IMR-90 (cell line): ENCODE measurements around the gene RPAP2. TPM values are rescaled to one million over a fixed set of nuclear protein-coding genes. Genes with fewer than 3 reads are reported as not detected.

Source experiments
- ATAC-seq: fragments of 200-7000 bp; cut with Tn5 transposase; 2 replicates; pipeline ENCODE4 v1.9.1; 2020; ENCODE audit warnings: low read depth, mild to moderate bottlenecking, moderate library complexity
- Bru-seq: library from RNA; stranded (reverse); fragments of 400-500 nt; gene quantifications from one replicate; lab custom pipeline; 2021; lab: Mats Ljungman, UMichigan
- BruChase-seq, 2 experiments: library from RNA; stranded (reverse); fragments of 400-500 nt; gene quantifications; one replicate each; lab custom pipeline; 2021; lab: Mats Ljungman, UMichigan
- BruUV-seq: library from RNA; stranded (reverse); fragments of 400-500 nt; replicated peaks from 2 replicates; lab custom pipeline; 2021; lab: Mats Ljungman, UMichigan
- CTCF ChIA-PET: fragments of 300-600 bp; formaldehyde crosslinking; extraction: SDS; loops from one replicate; lab custom pipeline; 2021; ENCODE audit warnings: antibody characterized with exemption; lab: Yijun Ruan, JAX
- POLR2A ChIA-PET: fragments of 300-600 bp; sonication (Branson Sonifier 250); formaldehyde crosslinking; loops from one replicate; lab custom pipeline; 2022; ENCODE audit warnings: antibody characterized with exemption; ENCODE audit not compliant: unreplicated experiment; lab: Charles Lee
- DNase-seq: peaks from one replicate; pipeline ENCODE4 v3.0.0; 2013
- H2AFZ ChIP-seq: replicated peaks from 2 replicates; pipeline ENCODE3; 2013; ENCODE audit warnings: low read length, mild to moderate bottlenecking; ENCODE audit not compliant: poor library complexity
- H2AK5ac ChIP-seq: 2 replicates; pipeline ENCODE4 v1.6.1; 2013; ENCODE audit warnings: low read depth, low read length, inconsistent platforms
- H2AK9ac ChIP-seq: replicated peaks from 2 replicates; pipeline ENCODE3; 2013; ENCODE audit warnings: mild to moderate bottlenecking, low read depth, low read length, moderate library complexity; ENCODE audit not compliant: poor library complexity
- H2BK120ac ChIP-seq: 2 replicates; pipeline ENCODE4 v1.6.1; 2013; ENCODE audit warnings: low read depth, low read length, inconsistent platforms
- H2BK15ac ChIP-seq: 3 replicates; pipeline ENCODE4 v1.6.1; 2013; ENCODE audit warnings: low read depth, low read length, inconsistent platforms
- H2BK20ac ChIP-seq: 2 replicates; pipeline ENCODE4 v1.6.1; 2013; ENCODE audit warnings: low read depth, mild to moderate bottlenecking, inconsistent platforms, low read length, moderate library complexity
- H2BK5ac ChIP-seq: 2 replicates; pipeline ENCODE4 v1.6.1; 2013; ENCODE audit warnings: mild to moderate bottlenecking, low read depth, low read length, inconsistent platforms; ENCODE audit not compliant: poor library complexity, severe bottlenecking
- H3K14ac ChIP-seq: replicated peaks from 2 replicates; pipeline ENCODE4 v1.6.1; 2013; ENCODE audit warnings: low read depth, low read length, inconsistent platforms
- H3K18ac ChIP-seq: 2 replicates; pipeline ENCODE4 v1.6.1; 2013; ENCODE audit warnings: low read depth, low read length, control low read depth
- H3K23ac ChIP-seq: 2 replicates; pipeline ENCODE4 v1.6.1; 2013; ENCODE audit warnings: low read depth, low read length, inconsistent platforms
- H3K27ac ChIP-seq: 2 replicates; pipeline ENCODE4 v1.5.1; 2013; ENCODE audit warnings: mild to moderate bottlenecking, control low read depth, low read length; ENCODE audit not compliant: insufficient read depth
- H3K27me3 ChIP-seq: 2 replicates; pipeline ENCODE4 v1.6.1; 2013; ENCODE audit warnings: low read length; ENCODE audit not compliant: control insufficient read depth, insufficient read depth
- H3K36me3 ChIP-seq: 2 replicates; pipeline ENCODE4 v1.6.1; 2013; ENCODE audit warnings: low read length, mixed read lengths; ENCODE audit not compliant: control insufficient read depth, insufficient read depth
- H3K4ac ChIP-seq: 2 replicates; pipeline ENCODE4 v1.6.1; 2013; ENCODE audit warnings: low read depth, low read length, inconsistent platforms
- H3K4me1 ChIP-seq: 2 replicates; pipeline ENCODE4 v1.6.1; 2013; ENCODE audit warnings: low read length, mixed read lengths; ENCODE audit not compliant: control insufficient read depth, insufficient read depth
- H3K4me2 ChIP-seq: 2 replicates; pipeline ENCODE4 v1.6.1; 2013; ENCODE audit warnings: low read depth, mild to moderate bottlenecking, control low read depth, low read length, moderate library complexity
- H3K4me3 ChIP-seq: 2 replicates; pipeline ENCODE4 v1.5.1; 2013; ENCODE audit warnings: low read depth, mild to moderate bottlenecking, control low read depth, low read length, moderate library complexity; ENCODE audit not compliant: insufficient read depth
- H3K56ac ChIP-seq: 2 replicates; pipeline ENCODE4 v1.6.1; 2013; ENCODE audit warnings: low read length, inconsistent platforms; ENCODE audit not compliant: insufficient read depth; ENCODE audit errors: extremely low read depth
- H3K79me1 ChIP-seq, 2 experiments: 2 replicates each; pipeline ENCODE4 v1.6.1; 2013; ENCODE audit warnings: low read length in 2 of 2, inconsistent platforms in 1 of 2, low read depth in 1 of 2
- H3K9ac ChIP-seq: 2 replicates; pipeline ENCODE4 v1.6.1; 2013; ENCODE audit warnings: low read depth, low read length, control low read depth
- H3K9me1 ChIP-seq: 2 replicates; pipeline ENCODE4 v1.6.1; 2013; ENCODE audit warnings: low read length, inconsistent platforms; ENCODE audit not compliant: insufficient read depth
- H3K9me3 ChIP-seq: 2 replicates; pipeline ENCODE4 v1.6.1; 2013; ENCODE audit warnings: low read length; ENCODE audit not compliant: control insufficient read depth, insufficient read depth
- H4K20me1 ChIP-seq: 2 replicates; pipeline ENCODE4 v1.6.1; 2013; ENCODE audit warnings: low read length, inconsistent platforms; ENCODE audit not compliant: insufficient read depth
- H4K5ac ChIP-seq: 2 replicates; pipeline ENCODE4 v1.6.1; 2013; ENCODE audit warnings: mild to moderate bottlenecking, low read depth, low read length, control low read depth
- H4K8ac ChIP-seq, 2 experiments: 2 replicates each; pipeline ENCODE4 v1.6.1; 2013; ENCODE audit warnings: low read depth in 2 of 2, low read length in 2 of 2, control low read depth in 1 of 2, inconsistent platforms in 1 of 2
- H4K91ac ChIP-seq: 2 replicates; pipeline ENCODE4 v1.6.1; 2013; ENCODE audit warnings: low read depth, low read length, inconsistent platforms; ENCODE audit not compliant: insufficient read depth
- BHLHE40 ChIP-seq: fragments of 150-350 bp; IDR thresholded peaks from 2 replicates; pipeline ENCODE4 v1.6.1; 2016; ENCODE audit warnings: mild to moderate bottlenecking, low read depth, low read length
- CTCF ChIP-seq: conservative IDR thresholded peaks from 2 replicates; pipeline ENCODE4 v1.5.1; 2012; ENCODE audit warnings: mild to moderate bottlenecking, low read depth, low read length, improper control_type of control experiment
- FOS ChIP-seq: fragments of 150-350 bp; IDR thresholded peaks from 2 replicates; pipeline ENCODE4 v1.6.1; 2016; ENCODE audit warnings: low read depth, low read length
- MAFK ChIP-seq: IDR thresholded peaks from 2 replicates; pipeline ENCODE4 v1.6.1; 2012; ENCODE audit warnings: low read depth, low read length, improper control_type of control experiment
- MAZ ChIP-seq: IDR thresholded peaks from 2 replicates; pipeline ENCODE4 v1.6.1; 2012; ENCODE audit warnings: low read depth, mild to moderate bottlenecking, low read length, improper control_type of control experiment, moderate library complexity, borderline replicate concordance
- MXI1 ChIP-seq: IDR thresholded peaks from 2 replicates; pipeline ENCODE4 v1.6.1; 2012; ENCODE audit warnings: low read depth, mild to moderate bottlenecking, low read length, moderate library complexity, borderline replicate concordance
- POLR2A ChIP-seq: IDR thresholded peaks from 2 replicates; pipeline ENCODE4 v1.6.1; 2012; ENCODE audit warnings: mild to moderate bottlenecking, low read depth, low read length
- USF2 ChIP-seq: fragments of 150-350 bp; IDR thresholded peaks from 2 replicates; pipeline ENCODE4 v1.6.1; 2017; ENCODE audit warnings: mild to moderate bottlenecking, antibody characterized with exemption, low read length, low read depth
- WGBS, 2 experiments: methylation state at CpG; one replicate each; pipeline versions ENCODE4 v1.1.5 to v1.1.7; 2013; ENCODE audit warnings: missing lambda C conversion rate in 2 of 2; ENCODE audit not compliant: insufficient read length in 1 of 2; ENCODE audit errors: extremely low coverage in 2 of 2; 5-methylcytosine and 5-hydroxymethylcytosine counted together
- dilution Hi-C: fragments of 300-500 bp; cut with HindIII; formaldehyde crosslinking; loops from one replicate; pipeline ENCODE4 v1.14.3; 2018; ENCODE audit warnings: low sequenced_read_pairs; ENCODE audit not compliant: unreplicated experiment
- in situ Hi-C: fragments of 300-500 bp; cut with MboI; formaldehyde crosslinking; loops from 3 replicates; pipeline ENCODE4 v1.14.3; 2019; ENCODE audit warnings: low sequenced_read_pairs, inconsistent platforms, mixed read lengths
- intact Hi-C: fragments of 100-400 bp; cut with micrococcal nuclease; formaldehyde crosslinking; loops from 2 replicates; pipeline ENCODE4 v1.10.0; 2022
- long read RNA-seq: library from polyadenylated mRNA; unstranded; transcript quantifications from one replicate; pipeline ENCODE4 v2.0.0, GENCODE V29; 2021; ENCODE audit not compliant: unreplicated experiment
- polyA plus RNA-seq, 3 experiments: library from polyadenylated mRNA; depleted of rRNA; stranded (reverse); fragments of >200 nt; gene quantifications; 2 replicates each; pipeline ENCODE4 v1.2.3, GENCODE V29; 2012; ENCODE audit warnings: low replicate concordance in 1 of 3
- total RNA-seq: library from RNA; depleted of rRNA; stranded (reverse); fragments of >200 nt; gene quantifications from 2 replicates; pipeline ENCODE4 v1.2.3, GENCODE V29; 2012; rRNA removed

RPAP2 gene
- 13.6 TPM in 2 replicates for total RNA-seq
- polyA plus RNA-seq (2012; rRNA removed), result 3.9 and 7.1 TPM in 2 replicates
- 0.46 and 1.6 TPM in 2 replicates for polyA plus RNA-seq (2012; cell fraction: cytosol; rRNA removed)
- polyA plus RNA-seq (2012; cell fraction: nucleus; rRNA removed; ENCODE audit: low replicate concordance), result 0.44 and 4.0 TPM in 2 replicates
- percentile 82 among the genes with signal in this experiment for Bru-seq, nascent RNA
- percentile 89 among the genes with signal in this experiment for BruChase-seq, experiment 1, labeled RNA remaining after a 6-hour chase
- percentile 92 among the genes with signal in this experiment for BruChase-seq, experiment 2, labeled RNA remaining after a 2-hour chase
- long read RNA-seq, full-length matches to known transcripts, result 10 of 20 reads
- long read RNA-seq, partial matches to known transcripts, result 2 of 20 reads
- long read RNA-seq, other reads (novel, unspliced or antisense), result 8 of 20 reads

- Histone ChIP-seq H3K9ac (peak within 1 kb of the TSS; percentile 94), H3K9me3 (no peaks in the 10 kb centered on the region), H2AK5ac (peak within 1 kb of the TSS; percentile 15; the same call in 1 of the 2 replicates), H3K4ac (peak within 1 kb of the TSS; percentile 64), H3K18ac (peak within 1 kb of the TSS; percentile 88), H3K27me3 (no peaks in the 10 kb centered on the region), H3K56ac (peak within 1 kb of the TSS; percentile 81), H3K79me1 (peaks cover 10 to 31% of the 10 kb centered on the region in 2 experiments), H2BK15ac (peak within 1 kb of the TSS; percentile 99; the same call in 2 of the 3 replicates), H3K4me2 (peak within 1 kb of the TSS; percentile 95), H4K20me1 (no peaks in the 10 kb centered on the region), H4K8ac (peak within 1 kb of the TSS; percentile 91 to 97), H3K9me1 (no peaks in the 10 kb centered on the region), H4K5ac (peak within 1 kb of the TSS; percentile 86), H3K36me3 (peaks cover 6% of the 10 kb centered on the region; the same call in 1 of the 2 replicates), H3K4me1 (no peaks in the 10 kb centered on the region; the same call in 1 of the 2 replicates), H3K23ac (peak within 1 kb of the TSS; percentile 94), H2AK9ac (peak within 1 kb of the TSS; percentile 65), H2BK20ac (no peak within 1 kb of the TSS), H4K91ac (peak within 1 kb of the TSS; percentile 97), H3K14ac (peak within 1 kb of the TSS; percentile 65), H3K4me3 (peak within 1 kb of the TSS; percentile 90), H2BK120ac (peak within 1 kb of the TSS; percentile 70), H3K27ac (peak within 1 kb of the TSS; percentile 96), H2AFZ (peak within 1 kb of the TSS; percentile 98), H2BK5ac (peak within 1 kb of the TSS; percentile 95)
- intact Hi-C loops (loop anchor here (5.0 to 10.0 kb wide), 2 partner anchors 797 to 1014 kb away; partner anchors contain the start of gene CDC7), dilution Hi-C loops (no loop called here), in situ Hi-C loops (loop anchor here (10.0 kb wide), 1 partner anchor 784 kb away; no protein-coding TSS in a partner anchor)
- ATAC-seq (peak; percentile 99), DNase-seq (peak; percentile 81)
- BruUV-seq, result no TSS peak
- 0% methylated on average over 26 of the region's 76 CpGs; no CpG with 5 or more reads in 1 of the 2 experiments for WGBS, 2 experiments
- ChIA-PET CTCF (interaction anchor here (1.1 to 1.3 kb wide), 3 partner anchors 12 to 786 kb away, joined by 3 read pairs; no protein-coding TSS in a partner anchor), POLR2A (no interaction called here)
- no peak; the same call in 1 of the 2 replicates for TF ChIP-seq MXI1
- peak; percentile 16; the same call in 1 of the 2 replicates for TF ChIP-seq CTCF
- no peak for TF ChIP-seq USF2
- peak; percentile 74; the same call in 1 of the 2 replicates for TF ChIP-seq POLR2A
- TF ChIP-seq FOS, result no peak
- peak; percentile 71; the same call in 1 of the 2 replicates for TF ChIP-seq MAZ
- no peak for TF ChIP-seq MAFK
- peak; percentile 34; the same call in 1 of the 2 replicates for TF ChIP-seq BHLHE40
Observed at GRCh38 chr1:92298573-92299476, at the start of gene RPAP2, which contains the start of gene GLMN. TSS of gene RPAP2 (plus strand) at chr1:92299059. CDS start at chr1:92299074, 15 bp downstream. TSS of gene GLMN (minus strand) at chr1:92298987. CDS start at chr1:92297999, 988 bp downstream.
